HUES64 (cell line): ENCODE results near the gene PAK5.

ENCODE experiments used
- H3K27ac ChIP-seq: 2 replicates; pipeline ENCODE4 v1.7.0; 2013; ENCODE audit warnings: low read depth, low read length, inconsistent platforms
- H3K27me3 ChIP-seq: 2 replicates; pipeline ENCODE4 v1.6.1; 2013; ENCODE audit warnings: mild to moderate bottlenecking, low read length; ENCODE audit not compliant: insufficient read depth
- H3K36me3 ChIP-seq: 2 replicates; pipeline ENCODE4 v1.6.1; 2013; ENCODE audit warnings: mild to moderate bottlenecking, low read length; ENCODE audit not compliant: insufficient read depth
- H3K4me1 ChIP-seq: 2 replicates; pipeline ENCODE4 v1.6.1; 2013; ENCODE audit warnings: mild to moderate bottlenecking, low read length, moderate library complexity; ENCODE audit not compliant: insufficient read depth
- H3K4me3 ChIP-seq: 2 replicates; pipeline ENCODE4 v1.5.1; 2013; ENCODE audit warnings: mild to moderate bottlenecking, low read length, moderate library complexity
- H3K9ac ChIP-seq: 2 replicates; pipeline ENCODE4 v1.6.1; 2013; ENCODE audit warnings: mild to moderate bottlenecking, low read depth, low read length
- H3K9me3 ChIP-seq: 2 replicates; pipeline ENCODE4 v1.6.1; 2013; ENCODE audit warnings: low read depth, low read length; ENCODE audit not compliant: insufficient read depth
- WGBS: fragments of 150-250, 120-280 bp; methylation state at CpG from one replicate; pipeline ENCODE4 v1.1.7; 2013; ENCODE audit warnings: missing lambda C conversion rate; 5-methylcytosine and 5-hydroxymethylcytosine counted together

Gene PAK5

GRCh38 chr20:9616833-9617461, 221.9 kb downstream of the PAK5 start:
- no peak overlapping the region for H3K4me3 ChIP-seq
- H3K9me3 ChIP-seq, result no peaks in the 10 kb centered on the region
- H3K9ac ChIP-seq, result no peak overlapping the region
- no peaks in the 10 kb centered on the region for H3K27me3 ChIP-seq
- H3K4me1 ChIP-seq, result no peaks in the 10 kb centered on the region
- no peaks in the 10 kb centered on the region for H3K36me3 ChIP-seq
- no peak overlapping the region for H3K27ac ChIP-seq
- 11% methylated on average over 10 of the region's 10 CpGs for WGBS

GRCh38 chr20:9616455-9616805, 222.4 kb downstream of the PAK5 start:
- Histone ChIP-seq H3K9me3 (no peaks in the 10 kb centered on the region), H3K36me3 (no peaks in the 10 kb centered on the region), H3K4me3 (no peak overlapping the region), H3K4me1 (no peaks in the 10 kb centered on the region), H3K27me3 (no peaks in the 10 kb centered on the region), H3K27ac (no peak overlapping the region), H3K9ac (no peak overlapping the region)
- WGBS, result 91% methylated on average over 3 of the region's 5 CpGs

GRCh38 chr20:9615766-9616454, 223.0 kb downstream of the PAK5 start:
- 87% methylated on average over 8 of the region's 8 CpGs for WGBS
- H3K9ac ChIP-seq, result no peak overlapping the region
- H3K4me1 ChIP-seq, result no peaks in the 10 kb centered on the region
- H3K27me3 ChIP-seq, result no peaks in the 10 kb centered on the region
- H3K9me3 ChIP-seq, result no peaks in the 10 kb centered on the region
- H3K36me3 ChIP-seq, result no peaks in the 10 kb centered on the region
- no peak overlapping the region for H3K4me3 ChIP-seq
- no peak overlapping the region for H3K27ac ChIP-seq

- H3K4me1 ChIP-seq, result no peaks in the 10 kb centered on the region
- no peak overlapping the region for H3K4me3 ChIP-seq
- WGBS, result 82% methylated on average over 4 of the region's 4 CpGs
- no peaks in the 10 kb centered on the region for H3K27me3 ChIP-seq
- no peak overlapping the region for H3K9ac ChIP-seq
- no peaks in the 10 kb centered on the region for H3K36me3 ChIP-seq
- H3K9me3 ChIP-seq, result no peaks in the 10 kb centered on the region
- no peak overlapping the region for H3K27ac ChIP-seq
Measured at GRCh38 chr20:9615118-9615517, 223.8 kb downstream of the PAK5 start.

- H3K4me3 ChIP-seq, result no peak overlapping the region
- H3K36me3 ChIP-seq, result no peaks in the 10 kb centered on the region
- no peak overlapping the region for H3K27ac ChIP-seq
- 92% methylated on average over 4 of the region's 4 CpGs for WGBS
- H3K9me3 ChIP-seq, result no peaks in the 10 kb centered on the region
- H3K9ac ChIP-seq, result no peak overlapping the region
- 0 out of 2 replicates have a peak, but pooled peaks cover 2% of the 10 kb centered on the region for H3K4me1 ChIP-seq
- H3K27me3 ChIP-seq, result no peaks in the 10 kb centered on the region
Measured at GRCh38 chr20:9613871-9614270, 225.0 kb downstream of the PAK5 start.

- H3K27ac ChIP-seq, result no peak overlapping the region
- H3K4me1 ChIP-seq, result 0 out of 2 replicates have a peak, but pooled peaks cover 2% of the 10 kb centered on the region
- H3K36me3 ChIP-seq, result no peaks in the 10 kb centered on the region
- no peaks in the 10 kb centered on the region for H3K27me3 ChIP-seq
- no peak overlapping the region for H3K9ac ChIP-seq
- no peaks in the 10 kb centered on the region for H3K9me3 ChIP-seq
- WGBS, result 97% methylated on average over 9 of the region's 9 CpGs
- no peak overlapping the region for H3K4me3 ChIP-seq
Measured at GRCh38 chr20:9611921-9612320, 227.0 kb downstream of the PAK5 start.

- Histone ChIP-seq H3K4me3 (no peak overlapping the region), H3K27ac (no peak overlapping the region), H3K9me3 (no peaks in the 10 kb centered on the region), H3K4me1 (0 out of 2 replicates have a peak, but pooled peaks cover 2% of the 10 kb centered on the region), H3K36me3 (no peaks in the 10 kb centered on the region), H3K9ac (no peak overlapping the region), H3K27me3 (no peaks in the 10 kb centered on the region)
- 93% methylated on average over 7 of the region's 7 CpGs for WGBS
Measured at GRCh38 chr20:9610665-9611064, 228.2 kb downstream of the PAK5 start.

- Histone ChIP-seq H3K4me3 (no peak overlapping the region), H3K27ac (no peak overlapping the region), H3K9me3 (no peaks in the 10 kb centered on the region), H3K27me3 (no peaks in the 10 kb centered on the region), H3K36me3 (no peaks in the 10 kb centered on the region), H3K9ac (no peak overlapping the region), H3K4me1 (0 out of 2 replicates have a peak, but pooled peaks cover 2% of the 10 kb centered on the region)
- WGBS, result 28% methylated on average over 5 of the region's 7 CpGs
Measured at GRCh38 chr20:9609887-9610502, 228.9 kb downstream of the PAK5 start.

GRCh38 chr20:9608639-9609340, 230.1 kb downstream of the PAK5 start:
- 90% methylated on average over 5 of the region's 5 CpGs for WGBS
- H3K36me3 ChIP-seq, result no peaks in the 10 kb centered on the region
- no peak overlapping the region for H3K27ac ChIP-seq
- H3K4me1 ChIP-seq, result 0 out of 2 replicates have a peak, but pooled peaks cover 2% of the 10 kb centered on the region
- H3K9me3 ChIP-seq, result no peaks in the 10 kb centered on the region
- no peak overlapping the region for H3K4me3 ChIP-seq
- no peaks in the 10 kb centered on the region for H3K27me3 ChIP-seq
- H3K9ac ChIP-seq, result no peak overlapping the region

- Histone ChIP-seq H3K9ac (no peak overlapping the region), H3K9me3 (no peaks in the 10 kb centered on the region), H3K27ac (no peak overlapping the region), H3K4me3 (no peak overlapping the region), H3K27me3 (no peaks in the 10 kb centered on the region), H3K4me1 (peaks cover 9% of the 10 kb centered on the region; the same call in 1 of the 2 replicates), H3K36me3 (no peaks in the 10 kb centered on the region)
- WGBS, result 87% methylated on average over 4 of the region's 4 CpGs
Measured at GRCh38 chr20:9602847-9603183, 236.1 kb downstream of the PAK5 start.

- H3K27ac ChIP-seq, result no peak overlapping the region
- H3K36me3 ChIP-seq, result no peaks in the 10 kb centered on the region
- H3K4me3 ChIP-seq, result no peak overlapping the region
- no peaks in the 10 kb centered on the region for H3K9me3 ChIP-seq
- peaks cover 9% of the 10 kb centered on the region; the same call in 1 of the 2 replicates for H3K4me1 ChIP-seq
- no peak overlapping the region for H3K9ac ChIP-seq
- no peaks in the 10 kb centered on the region for H3K27me3 ChIP-seq
- WGBS, result 50% methylated on average over 1 of the region's 1 CpG
Measured at GRCh38 chr20:9600562-9600961, 238.3 kb downstream of the PAK5 start.
